HL-60/S4 (cell line): Measurements from ENCODE around the gene C1QTNF12.

ENCODE experiments used
- in situ Hi-C: fragments of 300-500 bp; cut with MboI; formaldehyde crosslinking; loops from 2 replicates; pipeline ENCODE4 v1.14.3; 2022; ENCODE audit warnings: low sequenced_read_pairs

C1QTNF12 gene

DNA sequence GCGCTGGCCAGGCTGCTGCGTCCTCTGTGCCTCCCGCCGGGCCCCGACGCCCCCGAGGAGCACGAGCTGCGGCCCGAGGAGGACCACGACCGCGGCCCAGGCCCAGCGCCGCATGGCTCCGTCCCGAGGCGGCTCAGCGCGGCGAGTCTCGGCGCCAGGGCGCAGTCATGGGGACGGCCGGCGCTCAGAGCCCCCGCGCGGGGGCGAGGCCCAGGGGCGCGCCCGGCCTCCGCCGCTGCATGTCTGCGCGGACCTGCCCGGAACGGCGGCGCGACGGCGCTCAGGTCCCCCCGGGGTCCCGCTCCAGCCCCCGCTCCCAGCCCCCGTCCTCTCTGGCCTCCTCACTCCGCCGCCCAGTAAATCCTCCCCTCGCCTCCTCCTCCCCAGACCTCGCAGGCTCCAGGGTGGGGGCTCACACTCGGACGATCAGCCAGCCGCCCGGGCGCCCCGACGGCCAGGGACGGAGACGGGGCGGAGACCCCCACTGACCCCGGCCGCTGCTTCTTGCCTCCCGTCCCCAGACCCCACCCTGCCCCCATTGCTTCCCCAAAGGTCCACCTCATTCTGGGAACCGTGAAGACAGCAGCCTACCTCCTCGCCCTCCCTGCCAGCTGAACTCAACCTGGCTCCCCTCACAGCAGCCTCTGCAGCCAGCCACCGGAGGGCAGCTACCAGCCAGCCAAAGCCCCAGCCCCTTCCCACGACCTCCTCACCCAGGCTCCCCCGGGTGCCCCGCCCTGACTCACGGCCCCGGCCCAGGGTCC is at the start of gene C1QTNF12:
TSS of gene C1QTNF12 (minus strand) at position 146 of the 764 bp plus-strand sequence. CDS start at position 114, 32 bp downstream.
- in situ Hi-C loops = no loop called here

- in situ Hi-C loops = no loop called here
These were observed 48.8 kb upstream of the C1QTNF12 start for GRCh38 chr1:1295154-1295923.

DNA sequence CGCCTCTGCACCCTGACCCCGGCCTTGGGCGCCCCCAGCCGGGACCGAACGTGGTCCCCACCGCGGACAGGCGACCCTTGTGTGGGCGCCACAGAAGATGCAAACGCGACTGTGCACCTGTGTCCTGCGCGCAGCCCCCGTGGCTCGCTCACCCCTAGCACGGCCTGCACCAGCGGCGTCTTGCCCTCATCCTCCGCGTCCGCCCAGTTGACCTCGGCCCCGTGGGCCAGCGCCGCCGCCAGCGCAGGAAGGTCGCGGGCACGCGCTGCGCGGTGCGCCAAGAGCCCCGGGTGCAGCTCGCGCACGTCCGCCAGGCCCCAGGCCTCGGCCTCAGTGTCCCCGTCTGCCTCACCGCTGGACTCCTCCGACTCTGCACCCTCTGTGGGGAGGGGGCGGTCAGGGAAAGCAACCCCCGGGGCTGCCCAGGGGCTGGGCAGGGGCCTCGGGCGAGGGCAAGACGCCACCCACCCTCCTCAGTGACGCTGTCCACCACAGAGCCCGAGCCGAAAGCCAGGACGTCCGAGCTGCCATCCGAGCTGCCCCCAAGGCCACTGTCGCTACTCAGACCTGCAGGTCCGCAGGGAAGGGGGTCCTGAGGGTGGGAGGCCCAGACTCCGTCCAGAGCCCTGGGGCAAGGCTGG is 47.8 kb upstream of the C1QTNF12 start:
- in situ Hi-C loops = no loop called here

DNA sequence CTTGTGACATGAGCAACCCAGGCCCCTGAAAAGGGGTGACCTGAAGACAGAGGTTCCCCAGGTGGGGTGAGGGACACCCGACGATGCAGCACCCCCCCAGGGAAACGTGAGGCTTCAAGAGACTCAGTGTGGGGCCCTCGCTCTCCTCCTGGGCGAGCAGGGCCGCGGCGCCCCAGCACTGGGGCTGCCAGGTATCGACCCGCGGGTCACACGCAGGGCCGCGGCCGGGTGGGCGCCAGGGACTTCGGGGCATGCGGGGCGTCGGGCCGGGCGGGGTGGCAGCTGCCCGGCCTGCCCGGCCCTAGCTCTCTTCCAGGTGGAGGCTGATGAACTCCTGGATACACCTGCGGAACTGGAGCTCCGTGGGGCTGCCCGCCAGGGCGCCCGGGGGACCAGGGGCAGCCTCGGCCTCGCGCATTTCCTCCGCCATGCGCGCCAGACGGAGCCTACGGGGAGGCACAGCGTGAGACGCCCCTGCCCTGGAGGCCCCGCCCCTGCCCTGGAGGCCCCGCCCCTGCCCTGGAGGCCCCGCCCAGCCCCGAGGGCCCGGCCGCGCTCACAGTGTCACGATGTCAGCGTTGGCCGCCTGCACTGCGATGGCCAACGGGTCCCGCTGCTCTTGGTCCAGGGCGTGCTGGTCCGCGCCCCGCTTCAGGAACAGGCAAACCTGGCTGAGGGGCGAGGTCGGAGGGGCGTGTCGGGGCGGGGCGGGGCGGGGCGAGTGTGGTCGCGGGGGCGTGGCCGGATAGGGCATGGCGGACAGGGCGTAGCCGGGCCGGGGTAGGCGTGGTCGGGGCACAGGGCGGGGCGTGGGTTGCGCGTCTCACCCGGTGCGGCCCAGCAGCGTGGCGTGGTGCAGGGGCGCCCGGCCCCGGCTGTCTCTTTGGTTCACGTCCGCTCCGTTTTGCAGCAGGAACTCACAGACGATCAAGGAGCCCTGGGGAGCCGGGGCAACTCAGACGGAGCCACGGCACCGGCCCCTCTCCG is 47.0 kb upstream of the C1QTNF12 start:
- in situ Hi-C loops = no loop called here

DNA sequence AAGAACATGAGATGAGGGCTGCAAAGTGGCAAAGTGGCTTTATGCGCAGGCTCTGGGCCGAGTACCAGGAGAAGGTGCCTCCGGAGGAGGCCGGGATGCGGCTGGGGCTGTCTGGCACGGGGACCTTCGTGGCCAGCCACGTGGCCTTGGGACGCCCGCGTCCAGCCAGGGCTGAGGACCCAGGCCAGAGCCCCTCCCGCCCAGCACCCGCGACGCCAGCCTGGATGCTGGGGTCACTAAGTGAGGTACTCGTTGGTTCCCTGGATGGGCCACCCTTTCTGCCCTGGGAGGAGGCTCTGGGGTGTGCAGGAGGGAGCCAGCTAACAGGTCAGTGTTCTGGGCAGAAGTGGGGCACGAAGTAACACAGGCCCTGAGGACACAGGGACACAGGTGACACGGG is 46.3 kb upstream of the C1QTNF12 start:
- in situ Hi-C loops = no loop called here

DNA sequence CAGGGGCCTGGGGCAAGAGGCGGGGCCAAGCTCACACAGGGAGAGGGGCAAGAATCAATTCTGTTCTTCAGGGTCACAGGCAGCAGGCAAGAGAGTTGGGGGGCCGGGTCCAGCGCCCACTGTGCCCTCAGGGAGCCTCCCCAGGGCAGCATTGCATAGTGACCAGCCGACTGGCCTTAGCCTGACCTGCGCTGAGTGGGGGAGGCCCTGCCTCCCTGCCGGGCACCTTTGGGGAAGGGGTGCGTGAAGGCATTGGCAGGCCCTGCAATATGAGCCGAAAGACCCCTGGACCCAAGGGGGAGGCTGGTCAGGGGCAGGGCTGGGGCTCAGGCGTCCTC is 45.9 kb upstream of the C1QTNF12 start:
- in situ Hi-C loops = no loop called here

GRCh38 chr1:1291548-1292441 is 45.3 kb upstream of the C1QTNF12 start:
- in situ Hi-C loops = no loop called here

GRCh38 chr1:1291023-1291528 is 44.6 kb upstream of the C1QTNF12 start:
- in situ Hi-C loops = no loop called here

DNA sequence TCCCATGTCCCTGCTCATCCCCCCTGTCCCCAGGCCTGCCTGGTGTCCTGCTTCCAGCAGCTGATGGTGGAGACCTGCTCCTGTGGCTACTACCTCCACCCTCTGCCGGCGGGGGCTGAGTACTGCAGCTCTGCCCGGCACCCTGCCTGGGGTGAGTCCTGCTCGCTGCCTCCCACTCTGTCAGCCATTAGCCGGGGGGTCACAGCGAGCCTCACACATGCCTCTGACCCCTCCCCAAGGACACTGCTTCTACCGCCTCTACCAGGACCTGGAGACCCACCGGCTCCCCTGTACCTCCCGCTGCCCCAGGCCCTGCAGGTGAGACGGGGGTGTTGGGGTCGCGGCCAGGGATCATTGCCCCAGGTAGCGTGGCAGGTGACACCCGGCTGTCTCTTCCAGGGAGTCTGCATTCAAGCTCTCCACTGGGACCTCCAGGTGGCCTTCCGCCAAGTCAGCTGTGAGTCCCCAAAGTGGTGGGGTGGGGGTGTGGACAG is 43.8 kb upstream of the C1QTNF12 start:
- in situ Hi-C loops = no loop called here

GRCh38 chr1:1287288-1288110 is 41.0 kb upstream of the C1QTNF12 start:
- in situ Hi-C loops = no loop called here

- in situ Hi-C loops = no loop called here
These were observed 40.1 kb upstream of the C1QTNF12 start for GRCh38 chr1:1286313-1287261.

DNA sequence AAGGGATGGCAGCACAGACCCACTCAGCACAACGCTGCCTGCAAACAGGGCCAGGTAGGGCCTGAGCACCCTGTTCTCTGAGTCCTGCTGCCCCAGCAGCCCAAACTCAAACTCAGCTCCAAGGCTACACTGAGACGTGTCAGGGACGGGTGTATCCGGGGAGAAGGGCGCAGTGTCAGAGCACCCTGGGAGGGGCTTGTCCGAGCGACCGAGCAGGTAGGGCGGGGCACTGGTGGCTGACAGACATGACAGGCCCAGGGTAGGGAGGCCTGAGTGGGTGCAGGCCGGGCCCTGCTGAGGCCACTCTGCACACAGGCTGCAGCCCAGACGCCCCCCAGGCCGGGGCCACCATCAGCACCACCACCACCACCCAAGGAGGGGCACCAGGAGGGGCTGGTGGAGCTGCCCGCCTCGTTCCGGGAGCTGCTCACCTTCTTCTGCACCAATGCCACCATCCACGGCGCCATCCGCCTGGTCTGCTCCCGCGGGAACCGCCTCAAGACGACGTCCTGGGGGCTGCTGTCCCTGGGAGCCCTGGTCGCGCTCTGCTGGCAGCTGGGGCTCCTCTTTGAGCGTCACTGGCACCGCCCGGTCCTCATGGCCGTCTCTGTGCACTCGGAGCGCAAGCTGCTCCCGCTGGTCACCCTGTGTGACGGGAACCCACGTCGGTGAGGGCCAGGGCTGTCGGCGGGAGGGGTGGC is 39.2 kb upstream of the C1QTNF12 start:
- in situ Hi-C loops = no loop called here

GRCh38 chr1:1285102-1285571 is 38.6 kb upstream of the C1QTNF12 start:
- in situ Hi-C loops = no loop called here

DNA sequence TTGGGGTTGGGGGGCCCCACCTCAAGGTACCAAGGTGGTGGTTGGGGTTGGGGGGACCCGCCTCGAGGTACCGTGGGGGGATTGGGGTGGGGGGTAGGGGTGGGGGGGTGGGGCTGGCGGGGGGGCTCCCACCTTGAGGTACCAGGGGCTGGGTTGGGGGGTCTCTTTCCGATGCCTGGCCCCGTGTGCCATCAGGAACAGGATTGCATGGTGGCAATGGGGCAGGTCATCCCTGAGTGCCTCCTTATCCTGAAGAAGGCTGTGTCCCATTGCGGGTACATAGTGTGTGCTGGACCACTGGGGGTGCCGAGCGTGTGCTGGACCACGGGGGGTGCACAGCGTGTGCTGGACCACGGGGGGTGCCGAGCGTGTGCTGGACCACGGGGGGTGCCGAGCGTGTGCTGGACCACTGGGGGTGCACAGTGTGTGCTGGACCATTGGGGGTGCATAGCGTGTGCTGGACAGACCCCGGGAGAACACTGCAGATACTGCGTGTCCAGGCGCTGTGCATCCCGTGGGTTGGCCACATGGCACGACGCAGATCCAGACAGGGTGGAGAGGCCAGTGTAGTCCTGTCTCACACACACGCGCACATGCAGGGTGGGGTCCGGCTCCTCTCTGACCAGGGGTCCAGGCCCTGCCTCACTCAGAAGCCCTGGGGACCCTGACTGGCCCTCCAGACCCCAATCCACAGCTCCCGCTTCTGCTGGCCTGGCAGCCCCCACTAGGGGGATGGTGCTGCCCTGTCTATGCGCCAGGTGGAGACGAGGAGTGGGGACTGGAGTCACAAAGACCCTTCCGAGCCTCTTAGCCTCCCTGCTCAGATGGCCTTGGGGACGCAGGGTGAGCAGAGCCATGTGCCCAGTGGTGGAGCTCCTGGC is 37.9 kb upstream of the C1QTNF12 start:
- in situ Hi-C loops = no loop called here

DNA sequence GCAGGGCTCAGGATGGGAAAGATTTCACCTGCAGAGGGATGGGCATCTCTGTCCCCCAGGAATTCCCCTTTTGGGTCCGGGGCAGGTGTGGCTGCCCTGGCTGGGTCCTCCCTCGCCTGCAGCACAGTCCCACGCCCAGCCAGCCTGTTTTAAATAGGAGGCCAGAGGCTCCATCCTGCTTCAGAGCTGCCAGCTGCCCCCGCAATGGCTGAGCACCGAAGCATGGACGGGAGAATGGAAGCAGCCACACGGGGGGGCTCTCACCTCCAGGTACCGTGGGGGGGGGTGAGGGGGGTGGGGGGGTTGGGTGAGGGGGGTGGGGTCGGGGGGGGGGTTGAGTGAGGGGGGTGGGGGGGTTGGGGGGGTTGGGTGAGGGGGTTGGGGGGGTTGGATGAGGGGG is 37.3 kb upstream of the C1QTNF12 start:
- in situ Hi-C loops = no loop called here

GRCh38 chr1:1282998-1283397 is 36.5 kb upstream of the C1QTNF12 start:
- in situ Hi-C loops = no loop called here
